Measurements from ENCODE around the gene ZYX. TPM values are rescaled to one million over a fixed set of nuclear protein-coding genes. Genes with fewer than 3 reads are reported as not detected.
"Not testable (repeated sequence)": the region's sequence is repeated elsewhere in the genome, so short reads cannot be mapped to it uniquely, and the experiment has no call there.

The ZYX gene
- total RNA-seq, 1 experiment from 2014 or later: 237 TPM

DNA sequence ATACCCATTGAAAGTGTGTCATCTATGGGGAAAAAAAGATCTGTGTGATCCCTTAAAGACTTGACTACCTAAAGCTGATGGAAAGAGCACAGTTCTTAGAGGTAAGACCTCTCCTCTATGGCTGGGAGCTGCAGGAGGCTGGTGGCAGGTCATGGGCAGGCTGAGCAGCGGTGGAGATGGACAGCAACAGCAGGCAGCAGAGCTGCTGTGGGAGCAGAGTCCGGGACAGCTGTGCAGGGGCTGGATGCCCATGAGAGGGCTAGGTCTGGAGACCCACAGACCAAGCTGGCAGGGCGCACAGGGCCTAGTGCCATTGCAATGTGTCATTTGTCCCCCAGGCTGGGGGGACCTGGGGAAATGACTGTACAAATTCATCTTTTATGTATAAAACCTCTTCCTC is 40.9 kb downstream of the ZYX start:
- Histone ChIP-seq H3K18ac (ENCODE audit: insufficient read length, low read depth, low read length) (no peak overlapping the region), H3T11ph (ENCODE audit: low read length) (no peak overlapping the region), H4K5ac (ENCODE audit: insufficient read length, low read depth, low read length) (no peak overlapping the region), H3K27ac (ENCODE audit: insufficient read length, low read depth, low read length) (no peak overlapping the region), H3K9me3 (ENCODE audit: control insufficient read depth, low read depth, low read length) (no peaks in the 10 kb centered on the region), H3K4me1 (ENCODE audit: insufficient read depth, low read length) (peaks cover 3% of the 10 kb centered on the region), H3K23ac (ENCODE audit: insufficient read length, low read depth, low read length) (no peak overlapping the region), H3K9ac (ENCODE audit: extremely low read depth, insufficient read length, low read length) (no peak overlapping the region), H3K56ac (ENCODE audit: insufficient read length, low read depth, low read length) (no peak overlapping the region), H4K8ac (replicated peaks; ENCODE audit: insufficient read length, low read depth, low read length) (no peak overlapping the region), H2BK20ac (ENCODE audit: low read depth, low read length, poor library complexity, severe bottlenecking) (no peak overlapping the region), H3K23me2 (ENCODE audit: insufficient read length, low read depth, low read length, poor library complexity, severe bottlenecking) (no peaks in the 10 kb centered on the region), H2BK120ac (ENCODE audit: low read depth, low read length, poor library complexity, severe bottlenecking) (no peak overlapping the region), H2BK15ac (ENCODE audit: low read depth, low read length) (no peak overlapping the region), H2AK5ac (ENCODE audit: insufficient read length, low read length) (no peak overlapping the region), H3K14ac (ENCODE audit: insufficient read depth, low read length) (no peak overlapping the region), H2BK12ac (ENCODE audit: insufficient read length, low read depth, low read length) (no peak overlapping the region), H4K91ac (ENCODE audit: insufficient read length, low read depth, low read length) (no peak overlapping the region), H2BK5ac (ENCODE audit: insufficient read length, low read length) (no peak overlapping the region), H3K79me2 (ENCODE audit: insufficient read depth, low read length) (no peaks in the 10 kb centered on the region), H3K4me2 (ENCODE audit: insufficient read depth, insufficient read length, low read length) (no peak overlapping the region), H3K79me1 (ENCODE audit: insufficient read depth, low read depth, low read length, poor library complexity, severe bottlenecking) (no peaks in the 10 kb centered on the region), H4K20me1 (ENCODE audit: control insufficient read depth, insufficient read depth, insufficient read length) (no peaks in the 10 kb centered on the region), H3K27me3 (ENCODE audit: insufficient read depth, low read length) (no peaks in the 10 kb centered on the region), H3K4ac (ENCODE audit: low read depth, low read length) (no peak overlapping the region), H2AFZ (ENCODE audit: low read length) (no peak overlapping the region)
- H3K27ac Mint-ChIP-seq: no peak overlapping the region
- peaks cover 17 to 30% (median 27%) of the 10 kb centered on the region in 3 experiments for H3K36me3 Mint-ChIP-seq (ENCODE audit: insufficient read depth in 1 of 3, low read depth in 3 of 3)
- TF ChIP-seq, protein P1, sequence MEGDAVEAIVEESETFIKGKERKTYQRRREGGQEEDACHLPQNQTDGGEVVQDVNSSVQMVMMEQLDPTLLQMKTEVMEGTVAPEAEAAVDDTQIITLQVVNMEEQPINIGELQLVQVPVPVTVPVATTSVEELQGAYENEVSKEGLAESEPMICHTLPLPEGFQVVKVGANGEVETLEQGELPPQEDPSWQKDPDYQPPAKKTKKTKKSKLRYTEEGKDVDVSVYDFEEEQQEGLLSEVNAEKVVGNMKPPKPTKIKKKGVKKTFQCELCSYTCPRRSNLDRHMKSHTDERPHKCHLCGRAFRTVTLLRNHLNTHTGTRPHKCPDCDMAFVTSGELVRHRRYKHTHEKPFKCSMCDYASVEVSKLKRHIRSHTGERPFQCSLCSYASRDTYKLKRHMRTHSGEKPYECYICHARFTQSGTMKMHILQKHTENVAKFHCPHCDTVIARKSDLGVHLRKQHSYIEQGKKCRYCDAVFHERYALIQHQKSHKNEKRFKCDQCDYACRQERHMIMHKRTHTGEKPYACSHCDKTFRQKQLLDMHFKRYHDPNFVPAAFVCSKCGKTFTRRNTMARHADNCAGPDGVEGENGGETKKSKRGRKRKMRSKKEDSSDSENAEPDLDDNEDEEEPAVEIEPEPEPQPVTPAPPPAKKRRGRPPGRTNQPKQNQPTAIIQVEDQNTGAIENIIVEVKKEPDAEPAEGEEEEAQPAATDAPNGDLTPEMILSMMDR (conservative IDR thresholded peaks at IDR 0.05): no peak
- no peak overlapping the region for H3K4me3 Mint-ChIP-seq
- DNase-seq: no peak
- no CpG with 5 or more reads among the region's 3 CpGs for WGBS (ENCODE audit: extremely low coverage, insufficient read length, low lambda C conversion rate)
- H3K4me1 Mint-ChIP-seq: peaks cover 17 to 20% of the 10 kb centered on the region in 2 experiments
- peaks cover 5 to 34% of the 10 kb centered on the region in 2 experiments; a peak in 4 of 5 replicates for H3K9me3 Mint-ChIP-seq
- H3K27me3 Mint-ChIP-seq (ENCODE audit: low read depth): no peaks in the 10 kb centered on the region; the same call in 1 of the 2 replicates

DNA sequence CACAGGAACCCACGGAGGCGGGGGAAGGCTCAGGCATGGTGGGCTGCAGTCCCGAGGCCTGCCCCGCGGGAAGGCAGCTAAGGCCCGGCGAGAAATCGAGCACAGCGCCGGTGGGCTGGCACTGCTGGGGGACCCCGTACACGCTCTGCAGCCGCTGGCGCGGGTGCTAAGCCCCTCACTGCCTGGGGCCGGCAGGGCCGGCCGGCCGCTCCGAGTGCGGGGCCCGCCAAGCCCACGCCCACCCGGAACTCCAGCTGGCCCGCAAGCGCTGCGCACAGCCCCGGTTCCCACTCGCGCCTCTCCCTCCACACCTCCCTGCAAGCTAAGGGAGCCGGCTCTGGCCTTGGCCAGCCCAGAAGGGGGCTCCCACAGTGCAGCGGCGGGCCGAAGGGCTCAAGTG is 43.3 kb downstream of the ZYX start:
- not testable (repeated sequence) for H3K9me3 ChIP-seq (ENCODE audit: control insufficient read depth, low read depth, low read length); H2BK5ac ChIP-seq (ENCODE audit: insufficient read length, low read length); H3K27me3 ChIP-seq (ENCODE audit: insufficient read depth, low read length); H3K27ac ChIP-seq (ENCODE audit: insufficient read length, low read depth, low read length); H3K56ac ChIP-seq (ENCODE audit: insufficient read length, low read depth, low read length); H3K27ac Mint-ChIP-seq; H4K8ac ChIP-seq (replicated peaks; ENCODE audit: insufficient read length, low read depth, low read length); H3K4me1 ChIP-seq (ENCODE audit: insufficient read depth, low read length); H2BK15ac ChIP-seq (ENCODE audit: low read depth, low read length); H3K4me2 ChIP-seq (ENCODE audit: insufficient read depth, insufficient read length, low read length); H2AFZ ChIP-seq (ENCODE audit: low read length); H2BK20ac ChIP-seq (ENCODE audit: low read depth, low read length, poor library complexity, severe bottlenecking); H2AK5ac ChIP-seq (ENCODE audit: insufficient read length, low read length); H3K14ac ChIP-seq (ENCODE audit: insufficient read depth, low read length); H3K9ac ChIP-seq (ENCODE audit: extremely low read depth, insufficient read length, low read length); H3K23me2 ChIP-seq (ENCODE audit: insufficient read length, low read depth, low read length, poor library complexity, severe bottlenecking); H3K79me2 ChIP-seq (ENCODE audit: insufficient read depth, low read length); H3K27me3 Mint-ChIP-seq (ENCODE audit: low read depth); DNase-seq; H4K5ac ChIP-seq (ENCODE audit: insufficient read length, low read depth, low read length); H4K91ac ChIP-seq (ENCODE audit: insufficient read length, low read depth, low read length); H2BK12ac ChIP-seq (ENCODE audit: insufficient read length, low read depth, low read length); H3K23ac ChIP-seq (ENCODE audit: insufficient read length, low read depth, low read length); H3K4me1 Mint-ChIP-seq; H3K4ac ChIP-seq (ENCODE audit: low read depth, low read length); H2BK120ac ChIP-seq (ENCODE audit: low read depth, low read length, poor library complexity, severe bottlenecking); H3K4me3 Mint-ChIP-seq; H3T11ph ChIP-seq (ENCODE audit: low read length); H4K20me1 ChIP-seq (ENCODE audit: control insufficient read depth, insufficient read depth, insufficient read length); H3K79me1 ChIP-seq (ENCODE audit: insufficient read depth, low read depth, low read length, poor library complexity, severe bottlenecking); H3K18ac ChIP-seq (ENCODE audit: insufficient read length, low read depth, low read length)
- no CpG with 5 or more reads among the region's 34 CpGs for WGBS (ENCODE audit: extremely low coverage, insufficient read length, low lambda C conversion rate)
- Mint-ChIP-seq H3K9me3 (peaks cover 5 to 34% of the 10 kb centered on the region in 2 experiments; a peak in 4 of 5 replicates), H3K36me3 (ENCODE audit: insufficient read depth in 1 of 3, low read depth in 3 of 3) (peaks cover 17 to 26% (median 25%) of the 10 kb centered on the region in 3 experiments)
